ENCODE results near the gene ANKRD29. TPM values are rescaled to one million over a fixed set of nuclear protein-coding genes. Genes with fewer than 3 reads are reported as not detected.

ANKRD29 gene
- total and polyA plus RNA-seq, 9 of the 15 experiments (the other 6 are each of a cell fraction or from before 2014, with no cell fraction given) = 0.36 TPM; not detected in 8

DNA sequence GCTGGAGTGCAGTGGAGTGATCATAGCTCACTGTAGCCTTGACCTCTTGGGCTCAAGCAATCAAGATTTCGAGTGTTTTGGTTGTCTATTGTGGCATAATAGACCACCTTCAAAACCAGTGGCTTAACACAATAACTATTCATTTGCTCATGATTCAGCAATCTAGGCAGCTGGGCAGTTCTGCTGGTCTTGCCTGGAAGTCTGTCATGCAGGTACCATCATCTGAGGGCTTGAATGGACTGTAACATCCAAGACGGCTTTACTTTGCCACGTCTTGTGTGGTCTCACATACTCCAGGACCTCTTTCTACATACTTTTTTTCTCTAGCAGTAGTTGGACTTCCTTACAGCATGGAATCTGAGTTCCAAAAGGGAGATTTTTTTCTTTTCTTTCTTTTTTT, 13.2 kb upstream of the ANKRD29 start:
- Histone ChIP-seq H3K27me3 (ENCODE audit: control insufficient read depth in 2 of 2, insufficient read depth in 2 of 2, low read length in 2 of 2) (peaks cover 9 to 11% of the 10 kb centered on the region in 2 experiments; a peak in 3 of 5 replicates), H3K9me1 (ENCODE audit: control insufficient read depth, insufficient read depth, low read length) (no peaks in the 10 kb centered on the region), H3K4me2 (ENCODE audit: insufficient read depth, low read length) (no peak overlapping the region), H3K4me3 (no peak overlapping the region), H3K36me3 (ENCODE audit: control insufficient read depth, insufficient read depth, low read length) (no peaks in the 10 kb centered on the region), H3K4me1 (replicated peaks in 1 of 2; ENCODE audit: control insufficient read depth in 2 of 2, insufficient read depth in 2 of 2, low read length in 2 of 2) (no peaks in the 10 kb centered on the region), H3K79me2 (ENCODE audit: control insufficient read depth, insufficient read depth, low read length) (no peaks in the 10 kb centered on the region), H3K27ac (ENCODE audit: extremely low read depth, low read depth, low read length) (no peak overlapping the region), H2AFZ (ENCODE audit: low read depth, low read length) (no peak overlapping the region), H4K20me1 (replicated peaks; ENCODE audit: control insufficient read depth, insufficient read depth, low read length) (no peaks in the 10 kb centered on the region), H3K9ac (ENCODE audit: insufficient read depth in 1 of 2, low read depth in 2 of 2, low read length in 2 of 2) (no peak overlapping the region), H3K9me3 (replicated peaks; ENCODE audit: control insufficient read depth, insufficient read depth, low read depth, low read length) (no peaks in the 10 kb centered on the region)
- FAIRE-seq = no peak
- ChIA-PET CTCF (ENCODE audit: low intra/inter-chr PET ratio) (no interaction called here), POLR2A (interaction anchor here (0.6 kb wide), 1 partner anchor 1562 kb away, joined by 3 read pairs; no protein-coding TSS in a partner anchor)
- in situ Hi-C loops (cut with MboI) (no loop called here), intact Hi-C loops (cut with micrococcal nuclease) (no loop called here)
- DNase-seq (ENCODE audit: extremely low read depth in 1 of 4, low spot score in 3 of 4) = no peak
- no peak for ATAC-seq
- BruUV-seq (replicated peaks) = no TSS peak
- 3% methylated on average over 3 of the region's 3 CpGs for WGBS (ENCODE audit: insufficient coverage, low coverage, missing lambda C conversion rate)
- no peak for TF ChIP-seq LCOR (CRISPR knock-in tag; IDR thresholded peaks at IDR 0.05)

DNA sequence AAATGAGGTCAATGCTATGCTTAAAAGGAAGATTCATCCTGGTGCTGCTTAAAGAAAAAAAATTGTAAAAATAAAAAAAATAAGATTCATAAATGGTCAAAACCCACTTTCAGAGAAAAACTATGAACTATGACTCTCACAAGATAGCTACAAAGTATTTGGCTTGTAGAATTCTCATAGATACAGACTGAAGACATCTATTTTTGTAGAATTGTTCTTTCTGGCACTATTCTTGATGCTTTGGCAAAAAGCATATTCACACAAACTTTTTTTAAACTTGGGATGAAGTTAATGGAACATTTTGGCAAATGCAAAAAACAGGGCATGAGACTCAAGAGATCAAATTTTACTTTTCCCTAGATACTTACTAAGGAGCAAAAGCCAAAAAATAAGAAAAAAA, 12.5 kb upstream of the ANKRD29 start:
- ATAC-seq = no peak
- Histone ChIP-seq H3K4me3 (no peak overlapping the region), H4K20me1 (replicated peaks; ENCODE audit: control insufficient read depth, insufficient read depth, low read length) (no peaks in the 10 kb centered on the region), H3K27ac (ENCODE audit: extremely low read depth, low read depth, low read length) (no peak overlapping the region), H3K4me2 (ENCODE audit: insufficient read depth, low read length) (no peak overlapping the region), H3K9me3 (replicated peaks; ENCODE audit: control insufficient read depth, insufficient read depth, low read depth, low read length) (no peaks in the 10 kb centered on the region), H3K9me1 (ENCODE audit: control insufficient read depth, insufficient read depth, low read length) (no peaks in the 10 kb centered on the region), H3K4me1 (replicated peaks in 1 of 2; ENCODE audit: control insufficient read depth in 2 of 2, insufficient read depth in 2 of 2, low read length in 2 of 2) (no peaks in the 10 kb centered on the region), H2AFZ (ENCODE audit: low read depth, low read length) (no peak overlapping the region), H3K36me3 (ENCODE audit: control insufficient read depth, insufficient read depth, low read length) (no peaks in the 10 kb centered on the region), H3K9ac (ENCODE audit: insufficient read depth in 1 of 2, low read depth in 2 of 2, low read length in 2 of 2) (no peak overlapping the region), H3K79me2 (ENCODE audit: control insufficient read depth, insufficient read depth, low read length) (no peaks in the 10 kb centered on the region), H3K27me3 (ENCODE audit: control insufficient read depth in 2 of 2, insufficient read depth in 2 of 2, low read length in 2 of 2) (peaks cover 11 to 15% of the 10 kb centered on the region in 2 experiments; a peak in 3 of 5 replicates)
- intact Hi-C loops (cut with micrococcal nuclease) (no loop called here), in situ Hi-C loops (cut with MboI) (no loop called here)
- ChIA-PET POLR2A (no interaction called here), CTCF (ENCODE audit: low intra/inter-chr PET ratio) (interaction anchor here (0.7 kb wide), 1 partner anchor 746 kb away, joined by 3 read pairs; no protein-coding TSS in a partner anchor)
- BruUV-seq (replicated peaks) = no TSS peak
- no peak for DNase-seq (ENCODE audit: extremely low read depth in 1 of 4, low spot score in 3 of 4)
- FAIRE-seq = no peak
- TF ChIP-seq NCOA1 (IDR thresholded peaks at IDR 0.05; ENCODE audit: low read depth) (no peak), RBM34 (IDR thresholded peaks at IDR 0.05; ENCODE audit: borderline replicate concordance, insufficient read depth, low read length) (no peak), SPI1 (IDR thresholded peaks at IDR 0.05; ENCODE audit: borderline replicate concordance, low read depth, low read length) (no peak), MCM7 (IDR thresholded peaks at IDR 0.05) (no peak), NCOA2 (IDR thresholded peaks at IDR 0.05; ENCODE audit: partially characterized antibody in 2 of 2) (no peak), KLF13 (tag; IDR thresholded peaks at IDR 0.05; ENCODE audit: borderline replicate concordance, low read depth) (no peak), MYC (IDR thresholded peaks at IDR 0.05; ENCODE audit: low read depth, low read length) (no peak), MYC (CRISPR knock-in tag; IDR thresholded peaks at IDR 0.05; ENCODE audit: borderline replicate concordance, low read depth) (no peak), SUPT5H (IDR thresholded peaks at IDR 0.05) (no peak), ZNF76 (CRISPR knock-in tag; IDR thresholded peaks at IDR 0.05; ENCODE audit: borderline replicate concordance) (no peak), TCFL5 (CRISPR knock-in tag; conservative IDR thresholded peaks at IDR 0.05) (no peak), ZNF133 (CRISPR knock-in tag; IDR thresholded peaks at IDR 0.05) (no peak)
- TF ChIP-seq, protein P1, sequence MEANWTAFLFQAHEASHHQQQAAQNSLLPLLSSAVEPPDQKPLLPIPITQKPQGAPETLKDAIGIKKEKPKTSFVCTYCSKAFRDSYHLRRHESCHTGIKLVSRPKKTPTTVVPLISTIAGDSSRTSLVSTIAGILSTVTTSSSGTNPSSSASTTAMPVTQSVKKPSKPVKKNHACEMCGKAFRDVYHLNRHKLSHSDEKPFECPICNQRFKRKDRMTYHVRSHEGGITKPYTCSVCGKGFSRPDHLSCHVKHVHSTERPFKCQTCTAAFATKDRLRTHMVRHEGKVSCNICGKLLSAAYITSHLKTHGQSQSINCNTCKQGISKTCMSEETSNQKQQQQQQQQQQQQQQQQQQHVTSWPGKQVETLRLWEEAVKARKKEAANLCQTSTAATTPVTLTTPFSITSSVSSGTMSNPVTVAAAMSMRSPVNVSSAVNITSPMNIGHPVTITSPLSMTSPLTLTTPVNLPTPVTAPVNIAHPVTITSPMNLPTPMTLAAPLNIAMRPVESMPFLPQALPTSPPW (CRISPR knock-in tag; IDR thresholded peaks at IDR 0.05) = no peak
- TF ChIP-seq, protein P2, sequence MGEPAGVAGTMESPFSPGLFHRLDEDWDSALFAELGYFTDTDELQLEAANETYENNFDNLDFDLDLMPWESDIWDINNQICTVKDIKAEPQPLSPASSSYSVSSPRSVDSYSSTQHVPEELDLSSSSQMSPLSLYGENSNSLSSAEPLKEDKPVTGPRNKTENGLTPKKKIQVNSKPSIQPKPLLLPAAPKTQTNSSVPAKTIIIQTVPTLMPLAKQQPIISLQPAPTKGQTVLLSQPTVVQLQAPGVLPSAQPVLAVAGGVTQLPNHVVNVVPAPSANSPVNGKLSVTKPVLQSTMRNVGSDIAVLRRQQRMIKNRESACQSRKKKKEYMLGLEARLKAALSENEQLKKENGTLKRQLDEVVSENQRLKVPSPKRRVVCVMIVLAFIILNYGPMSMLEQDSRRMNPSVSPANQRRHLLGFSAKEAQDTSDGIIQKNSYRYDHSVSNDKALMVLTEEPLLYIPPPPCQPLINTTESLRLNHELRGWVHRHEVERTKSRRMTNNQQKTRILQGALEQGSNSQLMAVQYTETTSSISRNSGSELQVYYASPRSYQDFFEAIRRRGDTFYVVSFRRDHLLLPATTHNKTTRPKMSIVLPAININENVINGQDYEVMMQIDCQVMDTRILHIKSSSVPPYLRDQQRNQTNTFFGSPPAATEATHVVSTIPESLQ (CRISPR knock-in tag; IDR thresholded peaks at IDR 0.05) = no peak
